ENCODE data around the gene TNRC6B. TPM values are rescaled to one million over a fixed set of nuclear protein-coding genes. Genes with fewer than 3 reads are reported as not detected.

Gene TNRC6B
- total RNA-seq, 1 experiment from 2014 or later: 50.4 TPM

DNA sequence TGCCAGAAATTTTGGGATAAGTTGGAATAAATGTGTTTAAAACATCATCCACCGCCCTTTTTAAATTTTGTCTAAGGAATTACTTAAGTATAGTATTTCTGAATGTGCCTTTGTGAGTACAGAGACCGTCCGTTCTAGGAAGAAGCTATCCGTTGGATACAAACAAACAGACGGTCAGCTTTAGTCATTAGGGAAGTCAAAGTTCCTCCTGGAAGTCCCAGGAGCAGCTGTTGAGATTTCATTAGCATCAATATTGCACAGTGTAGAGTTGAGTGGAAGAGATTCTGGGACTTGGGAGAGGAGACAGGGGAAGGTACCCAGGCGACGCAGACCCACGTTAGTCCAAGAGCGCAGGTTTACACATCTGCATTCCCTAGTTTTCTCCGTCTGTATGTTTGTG, 152.9 kb downstream of the TNRC6B start (continued):
- TF ChIP-seq, protein P1, sequence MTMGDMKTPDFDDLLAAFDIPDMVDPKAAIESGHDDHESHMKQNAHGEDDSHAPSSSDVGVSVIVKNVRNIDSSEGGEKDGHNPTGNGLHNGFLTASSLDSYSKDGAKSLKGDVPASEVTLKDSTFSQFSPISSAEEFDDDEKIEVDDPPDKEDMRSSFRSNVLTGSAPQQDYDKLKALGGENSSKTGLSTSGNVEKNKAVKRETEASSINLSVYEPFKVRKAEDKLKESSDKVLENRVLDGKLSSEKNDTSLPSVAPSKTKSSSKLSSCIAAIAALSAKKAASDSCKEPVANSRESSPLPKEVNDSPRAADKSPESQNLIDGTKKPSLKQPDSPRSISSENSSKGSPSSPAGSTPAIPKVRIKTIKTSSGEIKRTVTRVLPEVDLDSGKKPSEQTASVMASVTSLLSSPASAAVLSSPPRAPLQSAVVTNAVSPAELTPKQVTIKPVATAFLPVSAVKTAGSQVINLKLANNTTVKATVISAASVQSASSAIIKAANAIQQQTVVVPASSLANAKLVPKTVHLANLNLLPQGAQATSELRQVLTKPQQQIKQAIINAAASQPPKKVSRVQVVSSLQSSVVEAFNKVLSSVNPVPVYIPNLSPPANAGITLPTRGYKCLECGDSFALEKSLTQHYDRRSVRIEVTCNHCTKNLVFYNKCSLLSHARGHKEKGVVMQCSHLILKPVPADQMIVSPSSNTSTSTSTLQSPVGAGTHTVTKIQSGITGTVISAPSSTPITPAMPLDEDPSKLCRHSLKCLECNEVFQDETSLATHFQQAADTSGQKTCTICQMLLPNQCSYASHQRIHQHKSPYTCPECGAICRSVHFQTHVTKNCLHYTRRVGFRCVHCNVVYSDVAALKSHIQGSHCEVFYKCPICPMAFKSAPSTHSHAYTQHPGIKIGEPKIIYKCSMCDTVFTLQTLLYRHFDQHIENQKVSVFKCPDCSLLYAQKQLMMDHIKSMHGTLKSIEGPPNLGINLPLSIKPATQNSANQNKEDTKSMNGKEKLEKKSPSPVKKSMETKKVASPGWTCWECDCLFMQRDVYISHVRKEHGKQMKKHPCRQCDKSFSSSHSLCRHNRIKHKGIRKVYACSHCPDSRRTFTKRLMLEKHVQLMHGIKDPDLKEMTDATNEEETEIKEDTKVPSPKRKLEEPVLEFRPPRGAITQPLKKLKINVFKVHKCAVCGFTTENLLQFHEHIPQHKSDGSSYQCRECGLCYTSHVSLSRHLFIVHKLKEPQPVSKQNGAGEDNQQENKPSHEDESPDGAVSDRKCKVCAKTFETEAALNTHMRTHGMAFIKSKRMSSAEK (CRISPR knock-in tag; IDR thresholded peaks at IDR 0.05; ENCODE audit: borderline replicate concordance): no peak
- TF ChIP-seq, protein P2, sequence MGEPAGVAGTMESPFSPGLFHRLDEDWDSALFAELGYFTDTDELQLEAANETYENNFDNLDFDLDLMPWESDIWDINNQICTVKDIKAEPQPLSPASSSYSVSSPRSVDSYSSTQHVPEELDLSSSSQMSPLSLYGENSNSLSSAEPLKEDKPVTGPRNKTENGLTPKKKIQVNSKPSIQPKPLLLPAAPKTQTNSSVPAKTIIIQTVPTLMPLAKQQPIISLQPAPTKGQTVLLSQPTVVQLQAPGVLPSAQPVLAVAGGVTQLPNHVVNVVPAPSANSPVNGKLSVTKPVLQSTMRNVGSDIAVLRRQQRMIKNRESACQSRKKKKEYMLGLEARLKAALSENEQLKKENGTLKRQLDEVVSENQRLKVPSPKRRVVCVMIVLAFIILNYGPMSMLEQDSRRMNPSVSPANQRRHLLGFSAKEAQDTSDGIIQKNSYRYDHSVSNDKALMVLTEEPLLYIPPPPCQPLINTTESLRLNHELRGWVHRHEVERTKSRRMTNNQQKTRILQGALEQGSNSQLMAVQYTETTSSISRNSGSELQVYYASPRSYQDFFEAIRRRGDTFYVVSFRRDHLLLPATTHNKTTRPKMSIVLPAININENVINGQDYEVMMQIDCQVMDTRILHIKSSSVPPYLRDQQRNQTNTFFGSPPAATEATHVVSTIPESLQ (CRISPR knock-in tag; IDR thresholded peaks at IDR 0.05): no peak
- TF ChIP-seq, protein P3, sequence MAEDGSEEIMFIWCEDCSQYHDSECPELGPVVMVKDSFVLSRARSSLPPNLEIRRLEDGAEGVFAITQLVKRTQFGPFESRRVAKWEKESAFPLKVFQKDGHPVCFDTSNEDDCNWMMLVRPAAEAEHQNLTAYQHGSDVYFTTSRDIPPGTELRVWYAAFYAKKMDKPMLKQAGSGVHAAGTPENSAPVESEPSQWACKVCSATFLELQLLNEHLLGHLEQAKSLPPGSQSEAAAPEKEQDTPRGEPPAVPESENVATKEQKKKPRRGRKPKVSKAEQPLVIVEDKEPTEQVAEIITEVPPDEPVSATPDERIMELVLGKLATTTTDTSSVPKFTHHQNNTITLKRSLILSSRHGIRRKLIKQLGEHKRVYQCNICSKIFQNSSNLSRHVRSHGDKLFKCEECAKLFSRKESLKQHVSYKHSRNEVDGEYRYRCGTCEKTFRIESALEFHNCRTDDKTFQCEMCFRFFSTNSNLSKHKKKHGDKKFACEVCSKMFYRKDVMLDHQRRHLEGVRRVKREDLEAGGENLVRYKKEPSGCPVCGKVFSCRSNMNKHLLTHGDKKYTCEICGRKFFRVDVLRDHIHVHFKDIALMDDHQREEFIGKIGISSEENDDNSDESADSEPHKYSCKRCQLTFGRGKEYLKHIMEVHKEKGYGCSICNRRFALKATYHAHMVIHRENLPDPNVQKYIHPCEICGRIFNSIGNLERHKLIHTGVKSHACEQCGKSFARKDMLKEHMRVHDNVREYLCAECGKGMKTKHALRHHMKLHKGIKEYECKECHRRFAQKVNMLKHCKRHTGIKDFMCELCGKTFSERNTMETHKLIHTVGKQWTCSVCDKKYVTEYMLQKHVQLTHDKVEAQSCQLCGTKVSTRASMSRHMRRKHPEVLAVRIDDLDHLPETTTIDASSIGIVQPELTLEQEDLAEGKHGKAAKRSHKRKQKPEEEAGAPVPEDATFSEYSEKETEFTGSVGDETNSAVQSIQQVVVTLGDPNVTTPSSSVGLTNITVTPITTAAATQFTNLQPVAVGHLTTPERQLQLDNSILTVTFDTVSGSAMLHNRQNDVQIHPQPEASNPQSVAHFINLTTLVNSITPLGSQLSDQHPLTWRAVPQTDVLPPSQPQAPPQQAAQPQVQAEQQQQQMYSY (CRISPR knock-in tag; IDR thresholded peaks at IDR 0.05): no peak
- no peak for TF ChIP-seq OVOL2 (CRISPR knock-in tag; IDR thresholded peaks at IDR 0.05; ENCODE audit: borderline replicate concordance)
- no peak for TF ChIP-seq AR (CRISPR knock-in tag; IDR thresholded peaks at IDR 0.05)
- TF ChIP-seq, protein P4, sequence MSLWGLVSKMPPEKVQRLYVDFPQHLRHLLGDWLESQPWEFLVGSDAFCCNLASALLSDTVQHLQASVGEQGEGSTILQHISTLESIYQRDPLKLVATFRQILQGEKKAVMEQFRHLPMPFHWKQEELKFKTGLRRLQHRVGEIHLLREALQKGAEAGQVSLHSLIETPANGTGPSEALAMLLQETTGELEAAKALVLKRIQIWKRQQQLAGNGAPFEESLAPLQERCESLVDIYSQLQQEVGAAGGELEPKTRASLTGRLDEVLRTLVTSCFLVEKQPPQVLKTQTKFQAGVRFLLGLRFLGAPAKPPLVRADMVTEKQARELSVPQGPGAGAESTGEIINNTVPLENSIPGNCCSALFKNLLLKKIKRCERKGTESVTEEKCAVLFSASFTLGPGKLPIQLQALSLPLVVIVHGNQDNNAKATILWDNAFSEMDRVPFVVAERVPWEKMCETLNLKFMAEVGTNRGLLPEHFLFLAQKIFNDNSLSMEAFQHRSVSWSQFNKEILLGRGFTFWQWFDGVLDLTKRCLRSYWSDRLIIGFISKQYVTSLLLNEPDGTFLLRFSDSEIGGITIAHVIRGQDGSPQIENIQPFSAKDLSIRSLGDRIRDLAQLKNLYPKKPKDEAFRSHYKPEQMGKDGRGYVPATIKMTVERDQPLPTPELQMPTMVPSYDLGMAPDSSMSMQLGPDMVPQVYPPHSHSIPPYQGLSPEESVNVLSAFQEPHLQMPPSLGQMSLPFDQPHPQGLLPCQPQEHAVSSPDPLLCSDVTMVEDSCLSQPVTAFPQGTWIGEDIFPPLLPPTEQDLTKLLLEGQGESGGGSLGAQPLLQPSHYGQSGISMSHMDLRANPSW (CRISPR knock-in tag; conservative IDR thresholded peaks at IDR 0.05; ENCODE audit: low read depth): no peak

DNA sequence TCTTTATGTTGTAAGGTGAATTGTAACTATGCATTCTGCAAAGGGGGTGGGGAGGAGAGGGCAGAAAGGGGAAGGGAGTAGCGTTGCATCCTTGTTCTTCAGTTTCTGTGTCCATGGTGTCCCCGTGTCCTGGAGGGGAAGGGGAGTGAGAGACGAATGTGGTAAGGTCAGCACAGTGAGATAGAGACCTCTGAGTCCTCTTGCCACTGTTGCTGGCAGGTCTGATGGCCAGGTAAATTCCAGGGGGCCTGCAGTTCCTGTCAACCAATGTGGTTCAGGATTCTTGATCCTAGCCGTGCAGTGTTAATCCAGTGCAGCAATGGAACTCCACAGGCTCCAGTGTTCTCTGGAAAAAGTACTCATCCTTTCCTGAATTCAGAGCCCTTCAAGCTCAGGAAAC, 154.0 kb downstream of the TNRC6B start:
- CTCF ChIA-PET: interaction anchor here (1.5 kb wide), 1 partner anchor 17 kb away, joined by 3 read pairs; no protein-coding TSS in a partner anchor
- H3K27ac Mint-ChIP-seq: peak overlapping the region; percentile 54; the same call in 1 of the 2 replicates
- TF ChIP-seq, protein P5, sequence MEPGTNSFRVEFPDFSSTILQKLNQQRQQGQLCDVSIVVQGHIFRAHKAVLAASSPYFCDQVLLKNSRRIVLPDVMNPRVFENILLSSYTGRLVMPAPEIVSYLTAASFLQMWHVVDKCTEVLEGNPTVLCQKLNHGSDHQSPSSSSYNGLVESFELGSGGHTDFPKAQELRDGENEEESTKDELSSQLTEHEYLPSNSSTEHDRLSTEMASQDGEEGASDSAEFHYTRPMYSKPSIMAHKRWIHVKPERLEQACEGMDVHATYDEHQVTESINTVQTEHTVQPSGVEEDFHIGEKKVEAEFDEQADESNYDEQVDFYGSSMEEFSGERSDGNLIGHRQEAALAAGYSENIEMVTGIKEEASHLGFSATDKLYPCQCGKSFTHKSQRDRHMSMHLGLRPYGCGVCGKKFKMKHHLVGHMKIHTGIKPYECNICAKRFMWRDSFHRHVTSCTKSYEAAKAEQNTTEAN (CRISPR knock-in tag; IDR thresholded peaks at IDR 0.05): no peak
- TF ChIP-seq CREB1 (CRISPR knock-in tag; IDR thresholded peaks at IDR 0.05) (no peak), ZNF219 (CRISPR knock-in tag; IDR thresholded peaks at IDR 0.05; ENCODE audit: borderline replicate concordance) (no peak), ZNF396 (CRISPR knock-in tag; IDR thresholded peaks at IDR 0.05; ENCODE audit: borderline replicate concordance) (no peak), ZNF512 (CRISPR knock-in tag; IDR thresholded peaks at IDR 0.05; ENCODE audit: borderline replicate concordance) (no peak), TP53 (CRISPR knock-in tag; IDR thresholded peaks at IDR 0.05) (no peak)
- TF ChIP-seq, protein P6, sequence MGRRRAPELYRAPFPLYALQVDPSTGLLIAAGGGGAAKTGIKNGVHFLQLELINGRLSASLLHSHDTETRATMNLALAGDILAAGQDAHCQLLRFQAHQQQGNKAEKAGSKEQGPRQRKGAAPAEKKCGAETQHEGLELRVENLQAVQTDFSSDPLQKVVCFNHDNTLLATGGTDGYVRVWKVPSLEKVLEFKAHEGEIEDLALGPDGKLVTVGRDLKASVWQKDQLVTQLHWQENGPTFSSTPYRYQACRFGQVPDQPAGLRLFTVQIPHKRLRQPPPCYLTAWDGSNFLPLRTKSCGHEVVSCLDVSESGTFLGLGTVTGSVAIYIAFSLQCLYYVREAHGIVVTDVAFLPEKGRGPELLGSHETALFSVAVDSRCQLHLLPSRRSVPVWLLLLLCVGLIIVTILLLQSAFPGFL (CRISPR knock-in tag; IDR thresholded peaks at IDR 0.05; ENCODE audit: borderline replicate concordance): no peak

More for the DNA sequence above, 154.0 kb downstream of the TNRC6B start:
- peaks cover 69% of the 10 kb centered on the region for H3K4me1 Mint-ChIP-seq
- ATAC-seq (no peak; the same call in 1 of the 2 replicates), DNase-seq (ENCODE audit: low spot score) (no peak)
- H3K27me3 Mint-ChIP-seq (ENCODE audit: low read depth): no peaks in the 10 kb centered on the region
- POLR2A ChIA-PET: interaction anchor here (0.7 kb wide), 2 partner anchors 13 to 24 kb away, joined by 3 to 4 read pairs; no protein-coding TSS in a partner anchor
- no peaks in the 10 kb centered on the region for H3K9me3 Mint-ChIP-seq
- no peak overlapping the region for H3K4me3 Mint-ChIP-seq
- H3K36me3 Mint-ChIP-seq: no peaks in the 10 kb centered on the region; the same call in 1 of the 2 replicates
